ENCODE results near the gene CDK6. TPM values are rescaled to one million over a fixed set of nuclear protein-coding genes. Genes with fewer than 3 reads are reported as not detected.

The CDK6 gene
- total RNA-seq, 1 donor from 2014 or later: 31.0 TPM

Other genes starting within 250 kb of the CDK6 start
- 32.1 TPM for gene FAM133B, start 246.2 kb downstream of the CDK6 start, total RNA-seq